CMK (cell line): ENCODE results near the gene CAPG.
"Not testable (repeated sequence)": the region's sequence is repeated elsewhere in the genome, so short reads cannot be mapped to it uniquely, and the experiment has no call there.

Experiments used
- DNase-seq: peaks from one replicate; pipeline ENCODE4 v3.0.0-alpha.2; 2010; ENCODE audit warnings: low read depth

Gene CAPG

GRCh38 chr2:85409845-85410583 lies at the start of gene CAPG:
Gene CAPG, minus strand, starts transcription at chr2:85410366. Its CDS starts 8,221 bp downstream, at chr2:85402145.
- no peak for DNase-seq

GRCh38 chr2:85459771-85460170 lies 49.6 kb upstream of the CAPG start:
- no peak for DNase-seq

DNA sequence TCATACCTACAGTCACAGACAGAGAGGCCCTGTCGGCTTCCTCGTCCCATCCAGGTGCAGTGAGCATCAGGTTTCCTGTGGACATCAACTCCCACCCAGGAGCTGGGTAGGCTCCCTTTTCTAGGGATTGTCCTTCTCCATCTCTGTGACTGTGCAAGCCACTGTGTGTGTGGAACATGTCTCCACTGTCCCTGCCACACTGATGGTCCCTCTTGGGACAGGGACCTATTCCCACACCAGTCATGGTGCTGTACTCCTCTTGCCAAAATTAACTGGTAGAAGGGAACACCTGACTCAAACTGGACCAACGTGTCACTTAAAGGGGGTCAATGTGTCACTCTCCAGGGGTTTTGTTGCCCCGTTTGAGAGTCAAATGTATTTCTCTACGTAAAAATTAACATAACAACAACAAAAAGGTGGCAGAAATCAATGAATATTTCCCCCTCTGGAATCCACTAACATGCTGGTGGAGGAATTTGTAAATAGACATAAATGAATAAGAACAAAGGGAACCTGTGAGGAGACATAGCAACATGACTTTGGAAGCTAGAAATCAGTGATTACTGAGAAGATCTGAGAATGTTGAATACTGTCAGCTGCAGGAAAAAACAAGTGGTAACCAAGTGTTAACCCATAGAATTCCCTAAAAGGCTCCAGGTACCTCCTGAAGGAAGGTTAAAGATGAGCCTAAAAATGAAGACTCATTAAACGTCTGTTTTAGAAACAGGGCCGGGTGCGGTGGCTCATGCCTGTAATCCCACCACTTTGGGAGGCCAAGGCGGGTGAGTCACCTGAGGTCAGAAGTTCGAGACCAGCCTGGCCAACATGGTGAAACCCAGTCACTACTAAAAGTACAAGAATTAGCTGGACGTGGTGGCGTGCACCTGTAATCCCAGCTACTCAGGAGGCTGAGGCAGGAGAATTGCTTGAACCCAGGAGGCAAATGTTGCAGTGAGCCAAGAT lies 48.7 kb upstream of the CAPG start:
- no peak for DNase-seq

DNA sequence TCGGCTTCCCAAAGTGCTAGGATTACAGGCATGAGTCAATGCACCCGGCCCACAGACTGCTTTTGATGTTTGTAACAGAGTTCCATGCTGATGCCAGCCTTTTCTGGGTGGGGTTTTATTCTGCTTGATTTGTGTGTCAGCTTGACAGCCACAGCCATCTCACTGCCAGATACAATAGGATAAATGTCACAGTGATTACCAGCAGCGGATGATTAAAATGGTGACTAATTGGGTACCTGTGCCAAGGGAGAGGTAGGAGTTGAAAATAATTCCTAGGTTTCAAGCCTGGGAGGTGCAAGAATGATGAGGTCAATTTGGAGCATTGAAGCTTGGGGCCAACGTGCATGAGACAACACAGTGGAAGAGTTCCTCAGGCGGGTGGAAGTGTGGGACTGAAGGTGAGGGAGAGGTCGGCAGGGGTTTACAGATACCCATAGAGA lies 47.7 kb upstream of the CAPG start:
- DNase-seq: no peak

DNA sequence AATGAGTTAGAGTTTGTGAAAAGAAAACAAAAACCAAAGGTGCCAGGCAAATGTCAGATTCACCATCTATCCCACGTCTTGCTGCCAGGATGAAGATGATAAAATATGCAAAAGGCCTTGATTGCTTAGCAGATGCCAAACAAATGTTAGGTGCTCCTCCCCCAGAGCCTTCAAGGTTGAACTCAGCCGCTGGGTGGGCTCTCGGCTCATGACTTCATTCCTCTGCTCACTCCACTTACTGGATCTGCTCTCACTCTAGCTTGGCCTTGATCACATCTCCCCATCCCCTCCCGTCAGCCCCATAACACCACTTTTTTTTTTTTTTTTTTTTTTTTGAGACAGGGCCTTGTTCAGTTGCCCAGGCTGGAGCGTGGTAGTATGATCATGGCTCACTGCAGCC lies 46.9 kb upstream of the CAPG start:
- no peak for DNase-seq

- DNase-seq: no peak
Measured at GRCh38 chr2:85455552-85456090, 45.5 kb upstream of the CAPG start.

GRCh38 chr2:85453571-85453970 lies 43.4 kb upstream of the CAPG start:
- DNase-seq: no peak

GRCh38 chr2:85452237-85452636 lies 42.1 kb upstream of the CAPG start:
- no peak for DNase-seq

DNA sequence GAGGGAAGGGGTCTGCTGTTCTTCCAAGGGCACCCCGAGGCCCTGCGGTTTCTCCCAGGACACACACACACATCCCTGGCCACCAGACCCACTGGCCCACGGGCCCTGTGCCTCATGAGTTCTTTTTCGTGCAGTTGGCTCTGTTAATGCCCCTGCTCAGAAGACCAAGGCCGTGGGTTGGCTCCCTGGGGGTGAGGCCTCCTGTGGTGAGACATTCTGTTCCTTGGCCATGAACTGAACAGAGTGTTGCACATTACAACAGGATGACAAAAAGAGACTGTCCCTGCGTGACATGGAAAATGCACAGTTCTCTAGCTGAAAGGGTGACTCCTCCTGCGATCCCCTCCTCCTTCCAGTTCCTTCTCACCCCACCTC lies 39.0 kb upstream of the CAPG start:
- DNase-seq: no peak

- DNase-seq: no peak
Measured at GRCh38 chr2:85448461-85449213, 38.5 kb upstream of the CAPG start.

GRCh38 chr2:85447222-85447585 lies 37.0 kb upstream of the CAPG start:
- DNase-seq: no peak

DNA sequence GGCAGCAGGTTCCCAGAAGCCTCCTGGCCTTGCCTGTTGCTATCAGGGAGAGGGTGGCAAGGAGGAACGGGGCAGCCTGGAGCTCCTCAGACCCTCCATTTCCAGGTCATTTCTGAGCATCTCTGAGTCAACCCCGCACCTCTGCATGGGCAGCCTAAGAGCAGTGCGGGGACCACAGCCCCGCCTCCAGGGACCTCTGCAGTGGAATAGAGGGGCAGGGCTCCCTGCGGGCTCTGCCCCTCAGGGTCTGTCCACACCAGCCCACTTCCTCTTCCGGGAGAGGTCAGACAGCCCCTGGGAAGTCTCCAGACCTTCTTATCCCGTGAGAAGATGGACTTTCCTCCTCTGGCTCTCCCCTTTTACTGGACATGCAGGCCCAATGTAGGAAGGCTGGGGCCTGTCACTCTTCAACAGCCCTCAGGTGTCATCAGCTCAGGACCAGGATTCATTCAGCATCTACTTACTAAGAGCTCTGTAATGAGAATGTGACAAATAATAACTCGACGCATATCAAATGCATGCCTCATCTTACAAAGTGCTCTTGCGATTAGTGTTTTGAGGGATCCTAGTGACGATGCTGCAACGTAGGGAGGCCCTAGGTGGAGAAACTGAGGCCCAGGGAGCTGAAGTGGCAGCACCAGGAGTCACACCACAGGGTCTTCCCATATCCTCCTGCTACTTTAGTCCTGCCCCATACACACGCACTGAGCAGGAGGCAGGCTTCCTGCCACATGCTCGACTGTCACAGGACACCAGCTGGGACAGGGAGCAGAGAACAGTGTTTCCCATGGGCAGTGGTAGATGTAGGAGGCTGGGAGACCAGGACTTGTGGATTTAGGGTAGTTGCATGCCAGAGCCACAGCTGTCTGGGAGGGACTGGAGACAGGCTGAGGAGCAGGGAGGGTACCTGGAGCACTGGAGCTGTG lies 36.4 kb upstream of the CAPG start:
- peak; percentile 36 for DNase-seq

DNA sequence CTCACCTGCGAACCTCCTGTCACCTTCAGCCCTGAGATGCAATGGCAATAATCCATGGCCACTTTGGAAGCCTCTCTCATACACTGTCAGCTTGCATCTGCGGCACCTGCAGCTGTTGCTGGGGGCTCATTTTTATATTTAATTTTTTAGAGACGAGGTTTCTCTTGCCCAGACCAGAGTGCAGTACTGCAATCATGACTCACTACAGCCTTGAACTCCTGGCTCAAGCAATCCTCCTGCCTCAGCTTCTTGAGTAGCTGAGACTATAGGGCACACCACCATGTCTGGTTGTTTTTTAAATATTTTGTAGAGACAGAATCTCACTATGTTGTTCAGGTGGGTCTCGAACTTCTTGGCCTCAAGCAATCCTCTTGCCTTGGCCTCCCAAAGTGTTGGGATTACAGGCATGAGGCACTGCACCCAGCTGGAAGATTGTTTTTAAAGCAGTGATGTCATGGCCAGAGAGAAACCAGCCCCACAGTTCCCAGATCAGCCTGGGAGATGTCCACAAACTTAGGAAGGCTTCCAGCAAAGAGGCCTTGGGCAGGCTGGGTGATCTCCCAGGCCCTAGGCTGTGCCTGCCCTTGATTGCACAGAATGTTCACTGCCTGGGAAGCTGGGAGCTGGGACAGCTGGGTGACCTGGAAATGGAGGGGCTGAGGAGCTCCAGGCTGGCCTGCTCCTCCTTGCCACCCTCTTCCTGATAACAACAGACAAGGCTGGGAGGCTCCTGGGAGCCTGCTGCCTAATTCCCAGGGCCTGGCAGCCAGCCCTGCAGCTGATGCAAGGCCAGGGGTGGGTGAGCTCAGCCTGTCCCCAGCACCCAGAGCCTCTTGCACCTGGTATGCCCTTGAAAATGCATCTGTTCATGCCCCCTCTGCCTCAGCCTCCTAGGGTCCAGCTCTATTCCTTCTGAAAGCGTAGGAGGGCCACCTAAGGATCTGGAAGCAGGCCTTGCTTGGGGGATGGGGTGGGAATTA lies 35.4 kb upstream of the CAPG start:
- no peak for DNase-seq

DNA sequence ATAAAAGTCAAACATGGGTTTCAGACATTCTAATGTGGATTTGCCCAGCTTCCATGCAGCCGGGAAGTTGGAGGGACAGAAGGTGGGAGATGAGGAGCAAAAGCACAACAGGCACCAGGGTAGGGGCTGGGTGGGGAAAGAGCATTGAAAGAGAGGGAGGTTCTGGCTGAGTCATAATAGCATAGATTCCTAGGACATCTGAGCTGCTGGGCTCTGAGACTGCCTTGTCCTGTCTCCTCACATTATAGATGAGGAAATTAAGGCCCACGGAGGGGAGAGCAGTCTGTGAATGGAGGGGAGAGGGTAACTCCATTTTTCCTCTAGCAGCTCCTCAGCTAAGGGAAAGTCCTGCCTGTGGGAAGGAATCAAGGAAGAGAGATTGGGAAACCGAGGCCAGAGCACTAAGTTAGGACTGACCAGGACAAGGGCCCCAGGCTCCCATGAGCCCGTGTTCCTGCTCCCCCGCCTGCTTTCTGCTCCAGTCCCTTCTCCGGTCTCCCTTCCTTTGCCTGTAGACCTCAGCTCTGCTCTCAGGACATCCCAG lies 34.5 kb upstream of the CAPG start:
- DNase-seq: no peak

GRCh38 chr2:85441864-85442263 lies 31.7 kb upstream of the CAPG start:
- DNase-seq: no peak

DNA sequence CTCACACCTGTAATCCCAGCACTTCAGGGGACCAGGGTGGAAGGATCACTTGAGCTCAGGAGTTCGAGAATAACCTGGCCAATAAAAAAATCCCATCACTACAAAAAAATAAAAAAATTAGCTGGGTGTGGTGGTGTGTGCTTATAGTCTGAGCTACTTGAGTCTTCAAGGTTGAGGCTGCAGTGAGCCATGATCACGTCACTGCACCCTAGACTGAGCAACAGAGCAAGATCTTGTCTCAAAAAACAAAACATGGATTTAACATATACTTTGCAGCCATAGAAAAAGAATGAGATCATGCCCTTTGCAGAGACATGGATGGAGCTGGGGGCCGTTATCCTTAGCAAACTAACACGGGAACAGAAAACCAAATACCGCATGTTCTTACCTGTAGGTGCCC lies 30.6 kb upstream of the CAPG start:
- DNase-seq: no peak

DNA sequence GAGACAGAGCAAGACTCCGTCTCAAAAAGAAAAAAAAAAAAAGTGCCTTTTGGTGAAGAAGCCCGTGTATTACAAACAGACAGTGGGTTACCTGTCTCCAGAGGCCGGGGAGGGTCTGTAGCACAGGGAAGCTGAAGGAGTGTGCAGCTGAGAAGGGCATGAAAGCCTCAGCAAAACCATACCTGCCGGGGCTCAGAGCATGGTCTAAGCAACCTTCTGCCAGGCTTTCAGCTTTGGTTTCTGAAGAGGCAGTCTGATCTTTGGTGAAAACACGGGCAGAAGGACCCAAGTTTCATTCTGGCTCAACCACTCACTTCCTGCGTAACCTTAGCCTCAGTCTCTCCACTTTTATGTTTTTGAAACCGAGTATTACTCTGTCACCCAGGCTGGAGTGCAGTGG lies 29.8 kb upstream of the CAPG start:
- no peak for DNase-seq

GRCh38 chr2:85439569-85439968 lies 29.4 kb upstream of the CAPG start:
- DNase-seq: not testable (repeated sequence)

DNA sequence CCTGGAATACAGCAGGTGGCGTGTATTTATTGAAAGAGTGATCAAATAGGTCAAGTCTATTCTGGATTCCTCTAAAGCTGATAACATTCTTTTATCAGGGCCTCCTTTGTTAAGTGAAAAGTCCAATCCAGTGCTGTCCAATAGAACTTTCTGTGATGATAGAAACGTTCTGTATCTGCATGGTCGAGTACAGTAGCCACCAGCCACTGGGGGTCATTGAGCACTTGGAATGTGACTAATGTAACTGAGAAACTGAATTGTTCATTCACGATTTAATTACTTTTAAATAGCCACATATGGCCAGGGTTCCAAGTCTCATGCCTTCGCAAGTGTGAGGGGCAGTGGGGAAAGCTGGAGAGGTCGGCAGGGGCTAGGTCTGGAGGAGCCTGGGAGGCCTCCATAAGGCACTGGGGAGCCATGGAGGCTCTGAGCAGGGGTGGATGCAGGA lies 28.9 kb upstream of the CAPG start:
- no peak for DNase-seq
